Right cardiac atrium (tissue), 5 donors: ENCODE measurements around the gene ROBO1. TPM values are rescaled to one million over a fixed set of nuclear protein-coding genes. Genes with fewer than 3 reads are reported as not detected.

Experiments used
- ATAC-seq, 2 donors: fragments of 200-7000 bp; cut with Tn5 transposase; one replicate each; pipeline versions ENCODE4 v1.8.0 to v1.9.1; 2020; ENCODE audit warnings: moderate library complexity in 2 of 2, mild to moderate bottlenecking in 1 of 2
- DNase-seq, 3 donors: peaks; one replicate each; pipeline ENCODE4 v3.0.0-alpha.2; 2020
- H3K27ac ChIP-seq: one replicate; pipeline ENCODE4 v1.5.1; 2013; ENCODE audit warnings: mild to moderate bottlenecking, low read length, control low read depth, moderate library complexity
- H3K27me3 ChIP-seq: one replicate; pipeline ENCODE4 v1.6.1; 2013; ENCODE audit not compliant: control insufficient read depth, insufficient read depth
- H3K4me1 ChIP-seq: one replicate; pipeline ENCODE4 v1.6.1; 2013; ENCODE audit warnings: low read length; ENCODE audit not compliant: control insufficient read depth, insufficient read depth
- H3K4me3 ChIP-seq: one replicate; pipeline ENCODE4 v1.5.1; 2013; ENCODE audit warnings: low read length, control low read depth
- H3K9me3 ChIP-seq: one replicate; pipeline ENCODE4 v1.6.1; 2013; ENCODE audit warnings: low read length; ENCODE audit not compliant: control insufficient read depth
- WGBS: extraction: QIAGEN DNeasy Blood & Tissue Kit; methylation state at CpG from one replicate; pipeline ENCODE4 v1.1.7; 2013; 5-methylcytosine and 5-hydroxymethylcytosine counted together
- intact Hi-C, 4 donors: fragments of 100-400 bp; cut with DNase I; formaldehyde crosslinking; loops; one replicate each; pipeline versions ENCODE4 v1.11.0 to v1.14.0; 2022 to 2023
- polyA plus RNA-seq: library from polyadenylated mRNA; stranded (reverse); fragments of 200-250 nt; gene quantifications from one replicate; pipeline ENCODE4 v1.2.3, GENCODE V29; 2013
- total RNA-seq, 4 donors: library from RNA; stranded (reverse); fragmentation: NEBNext Ultra II Directional; extraction: Animal tissue kit (Norgen Biotek cat#: 25700); gene quantifications; one replicate each; pipeline ENCODE4 v1.2.1, GENCODE V29; 2021
- donor health status: healthy with polysubstance abuse.
- donor health status: DM: no; HTN: yes; CAD: no.
- donor health status: DM: no; HTN: no; CAD: no.
- donor health status: DM: no; HTN: yes; CAD: no; lungs with severe emphysema.
- donor health status: DM: yes; HTN: yes; CAD: no.

ROBO1 gene
- total and polyA plus RNA-seq, 5 donors, result 5.5 to 16.2 (median 13.5) TPM

DNA sequence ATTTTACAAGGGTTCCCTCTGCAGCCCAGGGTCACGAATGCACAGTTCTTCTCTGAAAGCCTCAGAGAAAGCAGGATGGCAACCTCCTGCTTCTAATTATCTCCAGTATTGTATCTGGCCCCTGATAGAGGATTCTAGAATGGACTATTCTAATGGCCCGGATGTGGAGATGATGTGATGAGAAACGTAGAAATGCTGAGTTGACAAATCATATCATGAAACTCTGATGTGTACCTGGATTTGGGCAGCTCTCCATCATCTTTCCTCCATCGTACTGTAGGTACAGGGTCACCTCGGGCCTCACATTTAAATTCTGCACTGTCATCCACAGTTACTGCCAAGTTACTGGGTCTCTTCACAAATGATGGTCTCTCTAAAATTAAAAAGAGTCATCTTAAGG, 1050.8 kb downstream of the ROBO1 start:
- DNase-seq (no peak), ATAC-seq (no peak)
- no peak overlapping the region for H3K27ac ChIP-seq
- 92% methylated on average over 5 of the region's 5 CpGs for WGBS
- no peaks in the 10 kb centered on the region for H3K9me3 ChIP-seq
- no peak overlapping the region for H3K4me3 ChIP-seq
- no peaks in the 10 kb centered on the region for H3K4me1 ChIP-seq
- intact Hi-C loops, result no loop called here
- H3K27me3 ChIP-seq, result no peaks in the 10 kb centered on the region

DNA sequence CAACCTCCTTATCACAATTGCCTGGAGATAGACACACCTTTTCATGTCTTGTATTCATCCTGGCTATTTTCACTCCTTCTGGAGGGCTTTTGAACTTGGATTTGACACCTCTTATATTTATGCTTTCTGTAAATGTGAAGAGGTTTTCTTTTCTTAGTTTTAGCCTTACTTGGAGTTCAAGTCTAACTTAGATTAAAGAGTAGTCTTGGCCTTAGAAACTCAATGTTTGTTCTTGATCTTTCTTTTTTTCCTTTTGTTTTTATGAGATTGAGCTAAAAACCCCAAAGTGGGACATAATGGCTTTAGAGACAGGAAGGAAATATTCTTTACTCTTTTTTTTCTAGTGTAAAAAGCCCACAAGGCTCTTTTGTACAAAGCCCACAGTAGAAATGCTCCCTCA, 1054.9 kb downstream of the ROBO1 start:
- intact Hi-C loops, result no loop called here
- Histone ChIP-seq H3K4me1 (no peaks in the 10 kb centered on the region), H3K27me3 (no peaks in the 10 kb centered on the region), H3K4me3 (no peak overlapping the region), H3K27ac (no peak overlapping the region), H3K9me3 (no peaks in the 10 kb centered on the region)
- ATAC-seq (no peak), DNase-seq (no peak)

DNA sequence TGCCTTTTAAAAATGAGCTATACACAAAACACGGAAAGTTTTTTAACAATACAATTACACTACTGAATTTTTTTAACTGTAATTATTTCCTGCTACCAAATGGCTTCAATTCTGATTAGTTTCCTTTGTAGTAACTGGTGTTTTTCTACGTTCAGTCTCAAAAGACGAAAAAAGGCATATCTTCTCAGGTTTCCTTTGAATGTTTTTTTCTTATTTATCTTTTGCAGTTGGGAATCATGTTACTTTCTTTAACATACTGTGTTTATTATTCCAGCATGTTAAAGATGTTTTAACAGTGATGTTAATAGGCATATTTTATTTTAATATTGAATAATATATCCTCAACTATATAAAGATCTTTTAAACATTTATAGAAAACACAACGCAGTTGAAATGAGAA, 1055.5 kb downstream of the ROBO1 start:
- H3K27ac ChIP-seq, result no peak overlapping the region
- H3K9me3 ChIP-seq, result no peaks in the 10 kb centered on the region
- intact Hi-C loops, result no loop called here
- DNase-seq (no peak), ATAC-seq (no peak)
- H3K27me3 ChIP-seq, result no peaks in the 10 kb centered on the region
- H3K4me1 ChIP-seq, result no peaks in the 10 kb centered on the region
- no peak overlapping the region for H3K4me3 ChIP-seq
- WGBS, result 66% methylated on average over 4 of the region's 4 CpGs

DNA sequence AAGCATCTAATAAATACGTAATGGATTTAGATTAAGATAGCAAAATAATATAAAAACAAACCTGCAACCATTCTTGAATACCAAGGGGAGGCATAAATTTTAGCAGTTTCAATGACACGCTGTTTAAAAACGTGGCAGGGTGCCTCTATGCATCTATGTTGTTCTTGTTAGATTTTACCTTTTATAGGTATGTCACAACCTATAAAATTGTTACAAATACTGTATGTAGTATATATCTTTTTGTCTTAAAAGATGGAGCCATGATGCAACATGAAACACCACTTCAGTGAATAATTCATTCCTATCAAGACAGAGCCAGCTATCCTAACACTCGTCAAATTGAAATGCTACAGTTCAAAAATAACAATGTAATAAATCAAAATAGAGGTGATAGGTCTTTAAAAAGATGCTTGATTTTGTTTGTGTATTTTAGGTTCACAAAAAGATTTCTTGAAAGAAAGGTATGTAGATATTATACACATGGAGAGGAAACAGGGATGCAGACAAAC, 1059.2 kb downstream of the ROBO1 start:
- H3K4me1 ChIP-seq, result peaks cover 1% of the 10 kb centered on the region
- intact Hi-C loops, result no loop called here
- DNase-seq (no peak), ATAC-seq (no peak)
- no peak overlapping the region for H3K4me3 ChIP-seq
- H3K9me3 ChIP-seq, result no peaks in the 10 kb centered on the region
- H3K27me3 ChIP-seq, result no peaks in the 10 kb centered on the region
- no peak overlapping the region for H3K27ac ChIP-seq
- WGBS, result 93% methylated on average over 4 of the region's 4 CpGs

DNA sequence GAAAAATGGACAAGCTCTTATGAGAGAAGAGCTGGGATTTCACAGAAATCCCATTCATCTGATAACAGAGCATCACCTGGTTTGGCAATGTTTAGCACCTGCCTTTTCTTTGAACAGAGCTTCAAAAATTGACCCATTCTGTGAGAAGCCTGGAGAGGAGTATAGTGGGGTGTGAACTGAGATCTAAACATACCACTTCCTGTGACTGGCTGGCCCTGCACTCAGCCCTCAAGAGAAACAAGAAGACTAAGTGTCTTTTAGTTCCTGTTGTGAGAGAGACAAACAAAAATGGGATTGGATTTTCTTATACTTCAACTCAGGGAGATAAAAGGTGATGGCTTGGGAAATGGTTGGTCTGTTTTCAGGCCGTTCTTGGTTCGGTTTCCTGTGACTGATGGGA, 1060.2 kb downstream of the ROBO1 start:
- Histone ChIP-seq H3K9me3 (no peaks in the 10 kb centered on the region), H3K4me1 (peaks cover 1% of the 10 kb centered on the region), H3K4me3 (no peak overlapping the region), H3K27ac (no peak overlapping the region), H3K27me3 (no peaks in the 10 kb centered on the region)
- 85% methylated on average over 2 of the region's 2 CpGs for WGBS
- intact Hi-C loops, result no loop called here
- ATAC-seq, result no peak
- DNase-seq, result no peak

DNA sequence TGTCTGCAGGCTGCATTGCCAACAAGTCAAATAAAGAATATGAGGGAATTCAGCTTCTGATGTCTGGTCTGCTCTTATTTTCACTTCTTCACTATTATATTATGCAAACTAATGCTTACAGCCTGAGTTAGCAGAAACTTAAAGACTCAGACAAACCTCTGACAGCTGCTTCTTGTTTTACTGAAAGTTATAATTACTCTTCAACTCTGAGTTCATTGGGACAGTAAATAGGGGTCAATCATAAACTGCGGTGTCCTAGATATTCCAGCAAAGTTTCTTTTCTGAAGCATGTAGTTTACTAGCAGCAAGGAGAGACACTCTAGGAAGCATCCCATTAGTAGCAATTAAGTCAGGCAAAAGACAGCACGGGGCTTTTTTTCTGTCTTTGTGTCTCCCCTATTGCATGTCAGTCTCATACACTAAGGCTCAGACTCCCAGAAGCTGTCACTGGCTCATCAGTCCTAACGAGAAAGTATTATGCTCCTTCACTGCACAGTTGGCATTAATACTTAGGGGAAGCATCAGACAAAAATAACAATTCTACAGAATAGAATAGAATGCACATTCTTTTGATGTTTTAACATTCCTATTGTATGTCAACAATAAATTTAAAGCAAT, 1060.8 kb downstream of the ROBO1 start:
- Histone ChIP-seq H3K9me3 (no peaks in the 10 kb centered on the region), H3K4me1 (peaks cover 1% of the 10 kb centered on the region), H3K4me3 (no peak overlapping the region), H3K27ac (no peak overlapping the region), H3K27me3 (no peaks in the 10 kb centered on the region)
- DNase-seq, result no peak
- 63% methylated on average over 3 of the region's 3 CpGs for WGBS
- intact Hi-C loops, result no loop called here
- no peak for ATAC-seq

DNA sequence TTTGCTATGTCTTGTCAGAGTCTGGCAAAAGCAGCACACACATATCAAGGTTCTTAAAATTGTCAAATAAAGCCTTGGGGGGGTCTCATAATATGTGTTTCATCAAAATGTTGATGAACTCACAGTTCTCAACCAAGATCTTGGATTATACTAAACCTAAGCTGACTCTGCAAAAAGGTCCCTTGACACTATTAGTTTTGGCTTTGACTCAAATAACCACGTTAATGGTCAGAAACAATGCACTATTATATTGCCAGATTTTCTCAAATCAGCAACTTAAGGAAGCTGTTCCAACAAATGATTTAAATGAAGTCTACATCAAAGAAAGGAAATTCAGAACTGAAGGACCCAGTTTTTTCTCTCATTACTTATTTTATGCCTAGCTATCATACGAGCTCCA, 1063.9 kb downstream of the ROBO1 start:
- intact Hi-C loops, result no loop called here
- no peaks in the 10 kb centered on the region for H3K27me3 ChIP-seq
- no peak overlapping the region for H3K4me3 ChIP-seq
- H3K27ac ChIP-seq, result no peak overlapping the region
- ATAC-seq, result no peak
- WGBS, result 39% methylated on average over 2 of the region's 2 CpGs
- H3K9me3 ChIP-seq, result no peaks in the 10 kb centered on the region
- DNase-seq, result no peak
- peaks cover 1% of the 10 kb centered on the region for H3K4me1 ChIP-seq

DNA sequence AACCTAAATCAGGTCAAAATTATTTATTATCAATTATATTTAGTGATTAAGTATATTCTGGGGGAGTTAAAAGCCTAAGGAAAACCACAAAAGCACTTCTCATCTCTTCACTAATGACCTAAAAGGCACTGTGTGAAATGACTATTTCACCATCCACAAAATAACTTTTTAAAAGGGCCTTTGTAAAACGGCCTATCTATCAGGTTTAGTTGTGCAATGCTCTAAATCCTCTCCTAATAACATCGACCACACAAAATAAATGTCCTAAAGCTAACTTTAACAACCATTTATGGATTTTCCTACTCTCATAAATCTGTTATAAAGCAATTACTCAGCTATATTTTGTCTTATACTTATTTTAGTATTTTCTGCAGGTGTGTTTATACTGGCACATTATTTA, 1066.3 kb downstream of the ROBO1 start:
- ATAC-seq (peak in 1 of 2 donors; percentile 41), DNase-seq (no peak)
- Histone ChIP-seq H3K4me3 (no peak overlapping the region), H3K27ac (no peak overlapping the region), H3K27me3 (no peaks in the 10 kb centered on the region), H3K9me3 (no peaks in the 10 kb centered on the region), H3K4me1 (peaks cover 1% of the 10 kb centered on the region)
- intact Hi-C loops, result no loop called here
- WGBS, result 58% methylated on average over 2 of the region's 2 CpGs

DNA sequence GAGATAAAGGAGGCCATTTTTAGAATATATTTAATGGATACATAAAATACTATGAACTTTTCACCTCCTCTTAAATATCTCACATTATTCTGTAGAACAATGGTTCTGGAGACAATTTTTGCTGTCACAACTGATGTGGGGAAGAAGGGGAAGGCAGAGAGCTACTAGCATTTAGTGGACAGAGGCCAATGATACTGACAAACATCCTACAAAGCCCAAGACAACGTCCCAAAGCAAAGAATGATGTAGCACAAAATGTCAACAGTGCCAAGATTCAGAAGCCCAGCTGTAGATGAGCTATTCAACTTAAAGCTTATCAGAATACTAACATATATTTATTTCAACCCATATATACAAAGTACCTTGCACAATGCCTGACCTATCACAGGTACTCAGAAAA, 1069.4 kb downstream of the ROBO1 start:
- no peaks in the 10 kb centered on the region for H3K9me3 ChIP-seq
- intact Hi-C loops, result no loop called here
- 31% methylated on average over 1 of the region's 1 CpG for WGBS

DNA sequence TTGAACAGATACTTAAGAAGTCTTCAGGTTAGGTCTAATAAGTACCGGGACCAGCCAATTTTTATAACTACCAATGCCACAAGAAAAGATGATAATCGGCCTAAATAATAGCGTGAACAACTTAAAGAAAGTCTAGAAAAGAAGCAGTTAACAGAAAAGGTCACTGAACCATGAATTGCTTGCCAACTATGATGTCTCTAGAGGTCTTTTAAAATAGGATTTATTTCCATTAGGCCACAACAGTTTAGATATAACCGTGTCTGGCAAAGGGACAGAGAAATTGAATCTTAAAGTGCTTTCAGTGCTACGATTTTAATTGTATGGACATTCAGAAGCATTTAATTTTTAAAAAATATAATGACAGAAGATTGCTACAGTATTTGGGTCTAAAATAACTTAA, 1070.4 kb downstream of the ROBO1 start:
- H3K4me1 ChIP-seq, result no peaks in the 10 kb centered on the region
- WGBS, result 47% methylated on average over 5 of the region's 5 CpGs
- no peak for DNase-seq
- no peaks in the 10 kb centered on the region for H3K27me3 ChIP-seq
- H3K4me3 ChIP-seq, result no peak overlapping the region
- H3K9me3 ChIP-seq, result no peaks in the 10 kb centered on the region
- intact Hi-C loops, result no loop called here
- H3K27ac ChIP-seq, result no peak overlapping the region
- ATAC-seq, result no peak

More for the DNA sequence above, 1069.4 kb downstream of the ROBO1 start:
- no peaks in the 10 kb centered on the region for H3K27me3 ChIP-seq
- no peak overlapping the region for H3K27ac ChIP-seq
- DNase-seq, result no peak
- H3K4me1 ChIP-seq, result no peaks in the 10 kb centered on the region
- no peak overlapping the region for H3K4me3 ChIP-seq
- ATAC-seq, result no peak

DNA sequence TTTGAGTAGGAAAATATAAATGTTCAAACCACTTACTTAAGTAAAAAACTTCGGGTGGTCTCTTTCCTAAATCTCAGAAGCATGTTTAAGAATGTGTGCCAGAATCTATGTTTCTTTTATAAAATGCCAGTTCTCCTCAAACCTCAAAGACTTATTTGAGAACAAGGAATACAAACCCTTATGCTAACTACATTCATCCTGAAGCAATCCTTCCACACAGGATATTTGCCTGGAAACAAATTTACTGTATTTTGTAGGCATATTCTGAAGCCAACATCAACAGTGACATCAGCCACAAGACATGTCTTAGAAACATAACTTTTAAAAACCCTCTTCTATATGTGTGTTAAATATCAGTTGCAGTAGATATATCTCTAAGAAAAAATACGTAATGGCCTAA, 1077.0 kb downstream of the ROBO1 start:
- intact Hi-C loops, result no loop called here
- ATAC-seq (no peak), DNase-seq (no peak)
- Histone ChIP-seq H3K4me1 (no peaks in the 10 kb centered on the region), H3K27me3 (no peaks in the 10 kb centered on the region), H3K27ac (no peak overlapping the region), H3K4me3 (no peak overlapping the region), H3K9me3 (no peaks in the 10 kb centered on the region)
- 26% methylated on average over 2 of the region's 2 CpGs for WGBS

DNA sequence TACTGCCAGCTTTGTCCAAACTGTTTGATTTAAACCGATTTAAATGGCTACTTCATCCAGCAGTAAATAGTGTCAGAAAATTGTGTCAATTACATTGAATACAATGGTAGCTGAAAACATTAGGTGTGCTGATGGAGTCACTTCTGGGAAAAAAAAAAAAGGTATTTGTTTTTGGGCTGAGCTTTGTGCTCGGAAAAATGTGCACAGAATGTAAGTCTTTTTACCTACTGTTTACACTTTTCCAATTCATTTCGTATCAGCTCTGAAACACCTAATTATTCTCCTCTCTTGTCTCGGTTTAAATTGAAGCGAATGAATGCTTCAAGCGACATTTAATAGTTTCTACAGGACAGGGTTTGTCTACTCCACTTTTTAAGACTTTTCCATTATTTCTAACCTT, 1078.4 kb downstream of the ROBO1 start:
- intact Hi-C loops, result no loop called here
- 91% methylated on average over 6 of the region's 6 CpGs for whole genome bisulfite sequencing
- ATAC-seq, result no peak
- no peak overlapping the region for H3K4me3 ChIP-seq
- no peak overlapping the region for H3K27ac ChIP-seq
- no peaks in the 10 kb centered on the region for H3K4me1 ChIP-seq
- no peaks in the 10 kb centered on the region for H3K27me3 ChIP-seq
- DNase-seq, result no peak
- no peaks in the 10 kb centered on the region for H3K9me3 ChIP-seq
